Measurements from ENCODE around the gene PFN3. TPM values are rescaled to one million over a fixed set of nuclear protein-coding genes. Genes with fewer than 3 reads are reported as not detected.

PFN3 gene
- total RNA-seq, 1 experiment from 2014 or later, result 0.48 TPM

- Mint-ChIP-seq H3K4me1 (peaks cover 9% of the 10 kb centered on the region), H3K27me3 (ENCODE audit: low read depth) (peaks cover 75% of the 10 kb centered on the region), H3K4me3 (peak overlapping the region; percentile 84), H3K9me3 (no peaks in the 10 kb centered on the region), H3K27ac (no peak overlapping the region), H3K36me3 (no peaks in the 10 kb centered on the region)
- DNase-seq (ENCODE audit: low spot score) (peak; percentile 50), ATAC-seq (peak; percentile 4)
- ChIA-PET POLR2A (interaction anchor here (0.8 to 4.1 kb wide), 13 partner anchors 10 to 51 kb away, joined by 3 to 38 read pairs (median 4); partner anchors contain the start of genes GRK6 and PRR7), CTCF (interaction anchor here (0.6 to 7.9 kb wide), 34 partner anchors 9 to 291 kb away, joined by 3 to 202 read pairs (median 8); partner anchors contain the start of genes DDX41, DOK3, GRK6 and LMAN2)
- TF ChIP-seq HMGA2 (CRISPR knock-in tag; IDR thresholded peaks at IDR 0.05) (no peak), ARID4B (CRISPR knock-in tag; IDR thresholded peaks at IDR 0.05; ENCODE audit: borderline replicate concordance) (no peak), ZNF263 (CRISPR knock-in tag; IDR thresholded peaks at IDR 0.05; ENCODE audit: low read depth) (0 out of 2 replicates have a peak, but pooled peaks have one; percentile 53), ATF6 (CRISPR knock-in tag; IDR thresholded peaks at IDR 0.05) (no peak), ZBTB43 (CRISPR knock-in tag; IDR thresholded peaks at IDR 0.05) (no peak), FOXP1 (CRISPR knock-in tag; IDR thresholded peaks at IDR 0.05; ENCODE audit: borderline replicate concordance) (0 out of 2 replicates have a peak, but pooled peaks have one; percentile 18), CREB1 (CRISPR knock-in tag; IDR thresholded peaks at IDR 0.05) (no peak), CBFB (CRISPR knock-in tag; IDR thresholded peaks at IDR 0.05; ENCODE audit: low read depth) (no peak), ERG (CRISPR knock-in tag; IDR thresholded peaks at IDR 0.05) (no peak), GTF2I (CRISPR knock-in tag; conservative IDR thresholded peaks at IDR 0.05) (no peak), ELF4 (CRISPR knock-in tag; IDR thresholded peaks at IDR 0.05; ENCODE audit: low read depth) (no peak), NFE2L1 (CRISPR knock-in tag; IDR thresholded peaks at IDR 0.05) (no peak), NFATC4 (CRISPR knock-in tag; IDR thresholded peaks at IDR 0.05) (no peak), ZBTB21 (CRISPR knock-in tag; IDR thresholded peaks at IDR 0.05; ENCODE audit: borderline replicate concordance) (no peak), IRF2 (CRISPR knock-in tag; IDR thresholded peaks at IDR 0.05; ENCODE audit: borderline replicate concordance, low read depth) (no peak), NR1H2 (CRISPR knock-in tag; IDR thresholded peaks at IDR 0.05) (no peak), ETV6 (CRISPR knock-in tag; IDR thresholded peaks at IDR 0.05) (peak; percentile 24; the same call in 1 of the 2 replicates)
- TF ChIP-seq, protein P1, sequence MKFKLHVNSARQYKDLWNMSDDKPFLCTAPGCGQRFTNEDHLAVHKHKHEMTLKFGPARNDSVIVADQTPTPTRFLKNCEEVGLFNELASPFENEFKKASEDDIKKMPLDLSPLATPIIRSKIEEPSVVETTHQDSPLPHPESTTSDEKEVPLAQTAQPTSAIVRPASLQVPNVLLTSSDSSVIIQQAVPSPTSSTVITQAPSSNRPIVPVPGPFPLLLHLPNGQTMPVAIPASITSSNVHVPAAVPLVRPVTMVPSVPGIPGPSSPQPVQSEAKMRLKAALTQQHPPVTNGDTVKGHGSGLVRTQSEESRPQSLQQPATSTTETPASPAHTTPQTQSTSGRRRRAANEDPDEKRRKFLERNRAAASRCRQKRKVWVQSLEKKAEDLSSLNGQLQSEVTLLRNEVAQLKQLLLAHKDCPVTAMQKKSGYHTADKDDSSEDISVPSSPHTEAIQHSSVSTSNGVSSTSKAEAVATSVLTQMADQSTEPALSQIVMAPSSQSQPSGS (CRISPR knock-in tag; IDR thresholded peaks at IDR 0.05; ENCODE audit: borderline replicate concordance, low read depth), result no peak
- TF ChIP-seq, protein P2, sequence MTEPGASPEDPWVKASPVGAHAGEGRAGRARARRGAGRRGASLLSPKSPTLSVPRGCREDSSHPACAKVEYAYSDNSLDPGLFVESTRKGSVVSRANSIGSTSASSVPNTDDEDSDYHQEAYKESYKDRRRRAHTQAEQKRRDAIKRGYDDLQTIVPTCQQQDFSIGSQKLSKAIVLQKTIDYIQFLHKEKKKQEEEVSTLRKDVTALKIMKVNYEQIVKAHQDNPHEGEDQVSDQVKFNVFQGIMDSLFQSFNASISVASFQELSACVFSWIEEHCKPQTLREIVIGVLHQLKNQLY (CRISPR knock-in tag; IDR thresholded peaks at IDR 0.05), result no peak
- TF ChIP-seq, protein P3, sequence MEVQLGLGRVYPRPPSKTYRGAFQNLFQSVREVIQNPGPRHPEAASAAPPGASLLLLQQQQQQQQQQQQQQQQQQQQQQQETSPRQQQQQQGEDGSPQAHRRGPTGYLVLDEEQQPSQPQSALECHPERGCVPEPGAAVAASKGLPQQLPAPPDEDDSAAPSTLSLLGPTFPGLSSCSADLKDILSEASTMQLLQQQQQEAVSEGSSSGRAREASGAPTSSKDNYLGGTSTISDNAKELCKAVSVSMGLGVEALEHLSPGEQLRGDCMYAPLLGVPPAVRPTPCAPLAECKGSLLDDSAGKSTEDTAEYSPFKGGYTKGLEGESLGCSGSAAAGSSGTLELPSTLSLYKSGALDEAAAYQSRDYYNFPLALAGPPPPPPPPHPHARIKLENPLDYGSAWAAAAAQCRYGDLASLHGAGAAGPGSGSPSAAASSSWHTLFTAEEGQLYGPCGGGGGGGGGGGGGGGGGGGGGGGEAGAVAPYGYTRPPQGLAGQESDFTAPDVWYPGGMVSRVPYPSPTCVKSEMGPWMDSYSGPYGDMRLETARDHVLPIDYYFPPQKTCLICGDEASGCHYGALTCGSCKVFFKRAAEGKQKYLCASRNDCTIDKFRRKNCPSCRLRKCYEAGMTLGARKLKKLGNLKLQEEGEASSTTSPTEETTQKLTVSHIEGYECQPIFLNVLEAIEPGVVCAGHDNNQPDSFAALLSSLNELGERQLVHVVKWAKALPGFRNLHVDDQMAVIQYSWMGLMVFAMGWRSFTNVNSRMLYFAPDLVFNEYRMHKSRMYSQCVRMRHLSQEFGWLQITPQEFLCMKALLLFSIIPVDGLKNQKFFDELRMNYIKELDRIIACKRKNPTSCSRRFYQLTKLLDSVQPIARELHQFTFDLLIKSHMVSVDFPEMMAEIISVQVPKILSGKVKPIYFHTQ (CRISPR knock-in tag; IDR thresholded peaks at IDR 0.05), result no peak
- TF ChIP-seq, protein P4, sequence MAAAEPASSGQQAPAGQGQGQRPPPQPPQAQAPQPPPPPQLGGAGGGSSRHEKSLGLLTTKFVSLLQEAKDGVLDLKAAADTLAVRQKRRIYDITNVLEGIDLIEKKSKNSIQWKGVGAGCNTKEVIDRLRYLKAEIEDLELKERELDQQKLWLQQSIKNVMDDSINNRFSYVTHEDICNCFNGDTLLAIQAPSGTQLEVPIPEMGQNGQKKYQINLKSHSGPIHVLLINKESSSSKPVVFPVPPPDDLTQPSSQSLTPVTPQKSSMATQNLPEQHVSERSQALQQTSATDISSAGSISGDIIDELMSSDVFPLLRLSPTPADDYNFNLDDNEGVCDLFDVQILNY (CRISPR knock-in tag; IDR thresholded peaks at IDR 0.05), result no peak; the same call in 1 of the 2 replicates
Measured at GRCh38 chr5:177403102-177403791, 2.8 kb upstream of the PFN3 start.
